ENCODE results near the gene SPO11. TPM values are rescaled to one million over a fixed set of nuclear protein-coding genes. Genes with fewer than 3 reads are reported as not detected.

The SPO11 gene
- total RNA-seq, 1 experiment from 2014 or later = not detected

DNA sequence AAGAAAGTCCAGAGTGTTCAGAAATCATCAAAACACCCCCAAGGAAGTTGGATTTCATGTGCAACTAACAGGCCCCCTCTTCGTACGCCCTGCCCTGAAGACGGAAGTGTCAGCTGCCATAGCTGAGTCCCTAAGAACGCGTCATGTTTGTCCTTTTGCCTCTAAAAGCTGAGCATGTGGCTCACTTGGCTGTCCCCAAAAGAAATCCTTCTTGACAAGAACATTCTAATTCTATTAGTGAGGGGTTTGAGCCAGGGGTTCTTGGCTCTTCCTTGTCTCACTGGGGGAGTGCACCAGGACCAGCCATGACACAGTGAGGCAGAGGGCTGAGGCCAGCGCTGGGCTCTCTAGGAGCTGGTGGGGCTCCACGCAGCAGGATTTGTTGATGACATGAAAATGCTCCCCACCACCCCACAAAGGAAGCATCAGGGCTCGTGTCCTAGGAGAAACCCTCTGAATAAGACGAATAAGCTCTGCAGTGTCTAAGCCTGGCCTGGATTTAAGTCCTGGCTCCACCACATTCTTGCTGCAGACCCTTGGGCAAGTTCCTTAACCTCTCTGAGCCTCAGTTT is 20.0 kb upstream of the SPO11 start:
- DNase-seq (ENCODE audit: extremely low read depth, low read depth) = no peak

DNA sequence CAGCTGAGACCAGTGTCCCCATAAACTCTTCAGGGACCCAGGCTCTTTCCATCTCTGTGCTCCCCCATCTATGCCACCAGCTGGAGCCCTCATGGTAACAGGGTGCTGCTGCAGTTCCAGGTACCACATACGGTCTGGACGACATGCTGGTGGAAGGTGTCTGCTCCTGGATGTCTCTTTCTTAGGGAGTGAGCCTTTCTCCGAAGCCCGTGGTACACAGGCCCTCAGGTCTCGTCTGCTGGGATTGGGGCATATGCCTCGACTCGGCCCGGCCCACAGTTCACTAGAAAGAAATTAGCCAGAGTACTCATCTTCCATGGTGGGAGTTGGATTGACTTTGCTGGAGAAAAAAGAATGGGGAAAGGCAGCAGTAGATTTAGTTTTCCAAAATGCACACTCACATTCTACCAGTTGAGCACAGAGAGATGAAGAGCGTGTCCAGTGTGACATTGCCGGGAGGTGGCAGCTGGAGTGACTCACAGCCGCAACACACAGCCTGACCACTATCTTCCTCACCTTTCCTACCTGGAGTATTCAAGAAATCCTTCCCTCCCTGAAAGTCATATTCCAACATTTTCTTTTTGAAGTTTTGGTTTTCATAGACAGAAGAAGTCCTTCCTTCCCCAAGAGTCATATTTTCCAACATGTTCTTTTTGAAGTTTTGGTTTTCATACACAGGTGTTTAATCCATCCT is 18.6 kb upstream of the SPO11 start:
- no peak for DNase-seq (ENCODE audit: extremely low read depth, low read depth)

GRCh38 chr20:57312138-57312537 is 17.5 kb upstream of the SPO11 start:
- DNase-seq (ENCODE audit: extremely low read depth, low read depth) = no peak

GRCh38 chr20:57313230-57313629 is 16.4 kb upstream of the SPO11 start:
- no peak for DNase-seq (ENCODE audit: extremely low read depth, low read depth)

DNA sequence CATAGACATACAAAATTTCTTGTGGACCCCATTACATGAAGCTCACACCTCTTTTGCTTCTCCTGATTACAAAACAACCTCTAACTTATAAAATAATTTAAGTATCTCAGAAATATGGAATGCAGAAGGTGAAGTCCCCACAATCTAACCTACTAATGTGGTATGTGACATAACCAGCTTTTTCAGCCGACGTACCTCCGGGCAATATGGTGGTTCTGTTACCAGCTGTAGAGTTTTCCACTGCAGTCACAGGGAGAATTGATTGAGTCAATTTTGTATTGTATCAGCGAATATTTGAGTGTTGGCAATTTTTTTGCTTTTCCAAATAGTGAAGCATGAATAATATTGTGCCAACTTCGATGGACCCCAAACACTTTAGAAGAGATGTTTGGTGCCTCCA is 15.7 kb upstream of the SPO11 start:
- no peak for DNase-seq (ENCODE audit: extremely low read depth, low read depth)

DNA sequence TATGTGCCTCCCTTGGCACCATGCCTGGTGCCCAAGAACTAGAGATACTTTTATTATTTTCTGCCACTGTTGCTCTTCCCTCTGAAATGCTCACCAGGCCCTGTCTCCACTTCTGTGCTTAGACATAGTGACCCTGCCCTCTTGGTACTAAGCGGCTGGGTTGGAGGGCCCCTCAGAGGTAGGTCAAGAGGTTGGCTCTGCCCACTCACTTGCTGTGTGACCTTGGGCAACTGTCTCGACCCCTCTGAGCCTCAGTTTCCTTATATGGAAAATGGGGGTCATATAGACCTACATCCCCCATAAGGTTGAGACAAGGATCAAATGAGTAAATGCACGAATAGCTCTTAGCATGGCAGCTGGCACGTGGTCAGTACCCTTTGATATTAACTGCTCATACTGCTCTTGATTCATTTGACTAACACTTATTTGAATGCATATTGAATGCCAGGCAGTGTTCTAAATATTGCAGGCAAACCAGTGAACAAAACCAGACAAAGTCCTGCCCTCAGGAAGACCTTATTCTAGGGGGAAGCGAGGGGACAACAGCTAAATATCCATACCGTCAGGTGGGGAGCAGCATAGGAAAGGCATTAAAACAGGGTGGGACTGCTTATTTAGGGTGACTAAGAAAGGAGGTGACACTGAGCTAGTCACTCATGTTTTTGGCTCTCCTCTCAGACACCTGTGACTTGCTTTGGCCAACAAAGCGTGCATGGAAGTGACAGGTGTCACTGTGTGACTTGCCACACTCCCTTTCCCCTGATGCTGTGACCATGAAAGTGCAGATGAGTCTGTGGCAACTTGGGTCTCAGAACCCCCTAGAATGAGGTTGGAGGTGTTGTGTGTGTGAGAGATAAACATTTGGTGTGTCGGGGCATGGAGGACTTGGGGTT is 14.3 kb upstream of the SPO11 start:
- no peak for DNase-seq (ENCODE audit: extremely low read depth, low read depth)

- DNase-seq (ENCODE audit: extremely low read depth, low read depth) = no peak
Observed at GRCh38 chr20:57315976-57316480, 13.6 kb upstream of the SPO11 start.

DNA sequence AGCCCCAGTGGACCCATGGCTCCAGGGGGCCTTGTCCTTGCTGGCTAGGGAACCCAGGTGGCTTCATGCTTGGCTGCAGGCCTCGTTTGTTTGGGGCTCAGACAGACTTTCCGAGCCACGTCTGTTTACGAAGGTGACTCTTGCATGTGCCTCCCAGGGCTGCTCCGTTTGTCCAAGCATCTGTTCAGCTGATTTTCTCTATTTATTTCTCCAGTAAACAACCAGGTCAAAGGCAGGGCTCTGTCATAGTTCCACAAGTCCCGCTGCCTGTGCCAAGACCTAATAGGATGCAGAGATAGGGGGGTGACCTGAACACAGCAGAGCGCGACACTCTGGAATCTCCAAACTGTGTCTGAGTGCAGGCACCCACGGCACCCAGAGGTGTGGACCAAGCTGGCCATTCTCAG is 12.8 kb upstream of the SPO11 start:
- no peak for DNase-seq (ENCODE audit: extremely low read depth, low read depth)

- no peak for DNase-seq (ENCODE audit: extremely low read depth, low read depth)
Observed at GRCh38 chr20:57317316-57317788, 12.3 kb upstream of the SPO11 start.

- DNase-seq (ENCODE audit: extremely low read depth, low read depth) = no peak
Observed at GRCh38 chr20:57317789-57318371, 11.7 kb upstream of the SPO11 start.

- DNase-seq (ENCODE audit: extremely low read depth, low read depth) = no peak
Observed at GRCh38 chr20:57319584-57319983, 10.0 kb upstream of the SPO11 start.

DNA sequence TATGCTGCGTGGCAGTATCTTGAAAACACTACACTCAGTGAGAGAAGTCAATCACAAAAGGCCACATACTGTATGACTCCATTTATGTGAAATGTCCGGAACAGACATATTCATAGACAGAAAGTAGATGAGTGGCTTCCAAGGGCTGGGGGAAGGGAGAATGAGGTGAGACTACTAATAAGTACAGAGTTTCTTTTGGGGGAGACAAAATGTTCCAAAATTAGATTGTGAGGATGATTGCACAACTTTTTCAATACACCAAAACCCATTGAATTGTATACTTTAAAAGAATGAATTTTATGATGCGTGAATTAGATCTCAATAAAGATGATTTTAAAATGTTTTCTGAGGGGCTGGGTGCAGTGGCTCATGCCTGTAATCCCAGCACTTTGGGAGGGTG is 9.2 kb upstream of the SPO11 start:
- DNase-seq (ENCODE audit: extremely low read depth, low read depth) = no peak

DNA sequence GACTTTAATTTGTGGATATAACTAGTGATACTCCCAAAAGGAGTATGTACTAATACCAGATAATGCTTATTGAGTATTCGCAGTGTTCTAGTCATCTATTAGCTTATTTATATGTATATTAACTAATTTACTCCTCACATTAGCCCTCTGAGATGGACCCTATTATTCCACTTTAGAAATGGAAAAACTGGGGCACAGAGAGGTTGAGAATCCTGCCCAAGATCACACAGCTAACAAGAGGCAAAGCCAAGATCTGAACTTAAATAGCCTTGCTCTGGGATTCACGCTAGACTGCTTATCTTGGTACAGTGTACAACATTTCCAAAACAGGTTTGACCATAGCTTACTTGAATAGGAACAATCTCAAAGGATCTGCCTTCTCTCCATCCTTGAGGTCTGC is 8.5 kb upstream of the SPO11 start:
- no peak for DNase-seq (ENCODE audit: extremely low read depth, low read depth)

- no peak for DNase-seq (ENCODE audit: extremely low read depth, low read depth)
Observed at GRCh38 chr20:57322476-57322875, 7.1 kb upstream of the SPO11 start.

DNA sequence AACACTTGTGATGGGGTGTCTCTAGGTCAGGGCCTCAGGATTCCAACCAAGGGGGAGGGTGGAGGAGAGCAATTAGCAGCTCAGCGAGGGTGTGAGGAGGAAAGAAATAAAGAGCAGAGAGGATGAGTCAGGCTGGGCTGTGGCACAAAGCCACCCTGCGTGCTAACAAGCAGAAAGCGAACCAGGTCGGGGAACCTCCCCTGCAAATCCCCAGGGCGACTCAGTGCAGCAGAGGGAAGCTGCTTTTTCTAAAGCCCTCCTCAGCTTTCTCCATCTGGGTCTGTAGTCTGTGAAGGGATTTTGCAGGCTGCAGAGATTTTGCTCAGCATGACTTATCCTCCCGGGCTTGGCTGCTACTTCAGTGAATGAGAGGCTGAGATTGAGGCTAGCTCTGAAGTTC is 6.6 kb upstream of the SPO11 start:
- no peak for DNase-seq (ENCODE audit: extremely low read depth, low read depth)

DNA sequence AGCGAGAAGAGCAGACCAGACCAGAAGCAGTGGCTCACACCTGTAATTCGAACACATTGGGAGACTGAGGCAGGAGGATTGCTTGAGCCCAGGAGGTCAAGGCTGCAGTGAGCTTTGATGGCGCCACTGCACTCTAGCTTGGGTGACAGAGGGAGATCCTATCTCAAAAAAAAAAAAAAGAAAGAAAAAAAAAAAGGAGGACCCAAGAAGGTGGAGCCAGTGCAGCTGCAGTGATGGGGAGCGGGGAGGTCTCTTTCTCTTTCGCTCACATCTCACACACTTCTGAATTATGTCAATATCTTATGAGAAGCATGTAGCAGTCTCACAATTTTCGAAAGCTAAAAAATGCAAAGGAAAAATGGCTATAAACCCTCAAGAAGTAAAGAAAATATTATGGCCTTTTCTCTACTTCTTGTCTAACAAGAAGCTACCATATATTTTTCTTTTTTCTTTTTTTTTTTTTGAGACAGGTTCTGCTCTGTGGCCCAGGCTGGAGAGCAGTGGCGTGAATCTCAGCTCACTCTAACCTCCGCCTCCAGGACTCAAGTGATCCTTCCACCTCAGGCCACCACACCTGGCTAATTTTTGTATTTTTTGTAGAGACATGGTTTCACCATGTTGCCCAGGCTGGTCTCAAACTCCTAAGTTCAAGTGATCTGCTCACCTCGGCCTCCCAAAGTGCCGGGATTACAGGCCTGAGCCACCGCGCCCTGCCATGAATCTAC is 3.8 kb upstream of the SPO11 start:
- no peak for DNase-seq (ENCODE audit: extremely low read depth, low read depth)

DNA sequence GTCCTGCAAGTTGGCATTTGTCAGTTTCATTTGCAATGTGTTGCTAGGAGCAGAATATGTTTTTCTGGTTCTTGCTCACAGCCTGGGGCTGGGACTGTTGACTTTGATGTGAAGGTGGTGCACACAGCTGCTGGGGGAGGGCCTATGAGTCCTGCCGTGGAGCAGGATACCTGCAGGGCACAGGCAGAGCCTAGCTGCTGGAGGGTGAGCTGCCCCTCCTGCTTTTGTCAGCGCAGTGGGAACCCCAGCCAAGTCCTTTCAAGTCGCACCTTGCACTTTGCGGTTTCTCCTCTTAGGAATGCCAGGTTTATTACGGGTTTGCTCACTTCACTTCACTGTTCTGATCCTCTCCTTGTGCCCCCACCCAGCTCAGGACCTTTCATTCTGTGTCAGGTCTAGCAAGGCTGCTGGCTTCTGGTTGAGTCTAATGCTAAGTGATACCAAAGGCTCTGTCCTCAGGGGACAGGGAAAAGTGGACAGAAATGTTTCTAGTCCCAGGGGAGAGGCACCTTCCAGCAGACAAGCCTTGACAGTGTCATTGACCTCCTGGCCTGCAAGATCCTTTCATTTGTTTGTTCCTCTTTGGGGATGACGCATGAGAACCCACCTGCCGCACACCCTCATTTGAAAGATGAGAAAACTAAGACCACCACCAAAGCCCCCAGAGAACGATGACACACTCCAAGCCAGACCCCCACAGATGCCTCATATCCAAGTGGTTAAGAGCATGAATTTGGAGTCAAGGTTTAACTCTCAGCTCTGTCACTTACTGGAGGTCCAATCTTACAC is 2.7 kb upstream of the SPO11 start:
- no peak for DNase-seq (ENCODE audit: extremely low read depth, low read depth)

DNA sequence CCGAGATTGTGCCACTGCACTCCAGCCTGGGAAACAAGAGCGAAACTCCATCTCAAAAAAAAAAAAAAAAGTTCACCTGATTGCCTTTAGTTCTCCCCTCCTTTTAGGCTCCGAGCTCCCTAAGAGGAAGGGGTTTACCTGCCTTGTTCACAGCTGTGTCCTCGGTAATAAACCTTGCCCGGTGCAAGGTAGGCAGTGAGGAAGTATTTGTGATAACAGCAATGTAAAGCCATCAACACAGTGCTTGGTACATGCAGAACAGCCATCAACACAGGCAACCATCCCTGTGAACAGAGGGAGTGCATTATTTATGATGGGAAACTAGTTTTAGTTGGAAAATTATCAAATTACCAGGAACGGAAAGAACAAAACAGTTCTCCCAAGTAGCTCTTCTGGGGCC is 1.8 kb upstream of the SPO11 start:
- no peak for DNase-seq (ENCODE audit: extremely low read depth, low read depth)

GRCh38 chr20:57330998-57331397 is 1.4 kb downstream of the SPO11 start:
- DNase-seq (ENCODE audit: extremely low read depth, low read depth) = no peak
